Mesenchymal stem cell (in vitro differentiated cells and primary cell): Measurements from ENCODE around the gene LDLRAP1.

Source experiments
- DNase-seq: peaks from one replicate; pipeline ENCODE4 v3.0.0-alpha.2; 2013
- H2AFZ ChIP-seq: one replicate; pipeline ENCODE4 v1.6.1; 2013; ENCODE audit warnings: low read depth, mild to moderate bottlenecking, control low read depth, inconsistent platforms, low read length, moderate library complexity
- H2AK5ac ChIP-seq: 2 replicates; pipeline ENCODE4 v1.6.1; 2013; ENCODE audit warnings: low read length, moderate library complexity, mild to moderate bottlenecking, inconsistent platforms; ENCODE audit not compliant: severe bottlenecking
- H2BK120ac ChIP-seq: one replicate; pipeline ENCODE4 v1.6.1; 2013; ENCODE audit warnings: low read depth, mild to moderate bottlenecking, inconsistent platforms, low read length, moderate library complexity
- H2BK12ac ChIP-seq, 2 experiments: one replicate each; pipeline ENCODE4 v1.6.1; 2013; ENCODE audit warnings: inconsistent platforms in 2 of 2, low read length in 2 of 2, mild to moderate bottlenecking in 2 of 2, moderate library complexity in 2 of 2, control low read depth in 1 of 2
- H2BK15ac ChIP-seq: one replicate; pipeline ENCODE4 v1.6.1; 2013; ENCODE audit warnings: mild to moderate bottlenecking, low read depth, inconsistent platforms; ENCODE audit not compliant: poor library complexity, severe bottlenecking
- H2BK5ac ChIP-seq: 2 replicates; pipeline ENCODE4 v1.6.1; 2013; ENCODE audit warnings: low read depth, mild to moderate bottlenecking, low read length, control low read depth, inconsistent platforms; ENCODE audit not compliant: poor library complexity, severe bottlenecking
- H3K14ac ChIP-seq, 2 experiments: one replicate each; pipeline ENCODE4 v1.6.1; 2013; ENCODE audit warnings: inconsistent platforms in 2 of 2, low read length in 2 of 2, control low read depth in 1 of 2, mild to moderate bottlenecking in 1 of 2, moderate library complexity in 1 of 2
- H3K18ac ChIP-seq, 2 experiments: one replicate each; pipeline ENCODE4 v1.6.1; 2013; ENCODE audit warnings: inconsistent platforms in 2 of 2, low read length in 2 of 2, control low read depth in 1 of 2, low read depth in 1 of 2, mild to moderate bottlenecking in 1 of 2
- H3K23ac ChIP-seq, 2 experiments: one replicate each; pipeline ENCODE4 v1.6.1; 2013; ENCODE audit warnings: inconsistent platforms in 2 of 2, low read length in 2 of 2, mild to moderate bottlenecking in 2 of 2, moderate library complexity in 2 of 2, control low read depth in 1 of 2
- H3K27ac ChIP-seq: 2 replicates; pipeline ENCODE4 v1.5.1; 2013; ENCODE audit warnings: mild to moderate bottlenecking, moderate library complexity, low read length, control low read depth, inconsistent platforms; ENCODE audit not compliant: poor library complexity, severe bottlenecking
- H3K27me3 ChIP-seq, 2 experiments: 2 replicates each; pipeline versions ENCODE4 v1.6.1 to v1.7.0; 2013; ENCODE audit warnings: low read length in 2 of 2, mild to moderate bottlenecking in 2 of 2, moderate library complexity in 2 of 2, control low read depth in 1 of 2, inconsistent platforms in 1 of 2; ENCODE audit not compliant: control insufficient read depth in 1 of 2, insufficient read depth in 1 of 2
- H3K36me3 ChIP-seq, 2 experiments: 2 replicates each; pipeline versions ENCODE4 v1.6.1 to v1.7.0; 2013; ENCODE audit warnings: low read length in 2 of 2, control low read depth in 1 of 2, inconsistent platforms in 1 of 2, low read depth in 1 of 2, mild to moderate bottlenecking in 1 of 2; ENCODE audit not compliant: insufficient read depth in 2 of 2, control insufficient read depth in 1 of 2
- H3K4ac ChIP-seq, 2 experiments: one replicate each; pipeline ENCODE4 v1.6.1; 2013; ENCODE audit warnings: inconsistent platforms in 2 of 2, low read length in 2 of 2, mild to moderate bottlenecking in 2 of 2, moderate library complexity in 2 of 2, control low read depth in 1 of 2, low read depth in 1 of 2
- H3K4me1 ChIP-seq: 2 replicates; pipeline ENCODE4 v1.6.1; 2013; ENCODE audit warnings: low read depth, low read length, control low read depth; ENCODE audit not compliant: control insufficient read depth, insufficient read depth
- H3K4me2 ChIP-seq: 2 replicates; pipeline ENCODE4 v1.6.1; 2013; ENCODE audit warnings: low read length, mild to moderate bottlenecking, inconsistent platforms; ENCODE audit not compliant: poor library complexity, severe bottlenecking
- H3K4me3 ChIP-seq, 2 experiments: 2 replicates each; pipeline versions ENCODE4 v1.5.1 to v1.7.0; 2013; ENCODE audit warnings: low read length in 2 of 2, mild to moderate bottlenecking in 2 of 2, control low read depth in 1 of 2, low read depth in 1 of 2; ENCODE audit not compliant: insufficient read depth in 1 of 2
- H3K79me1 ChIP-seq: replicated peaks from 2 replicates; pipeline ENCODE4 v1.6.1; 2013; ENCODE audit warnings: mild to moderate bottlenecking, control low read depth, low read length, inconsistent platforms; ENCODE audit not compliant: poor library complexity, severe bottlenecking
- H3K9ac ChIP-seq: 2 replicates; pipeline ENCODE4 v1.7.0; 2013; ENCODE audit warnings: mild to moderate bottlenecking, low read length, moderate library complexity
- H3K9me3 ChIP-seq: 2 replicates; pipeline ENCODE4 v1.7.0; 2013; ENCODE audit warnings: mild to moderate bottlenecking, low read length; ENCODE audit not compliant: control insufficient read depth
- H4K8ac ChIP-seq: one replicate; pipeline ENCODE4 v1.6.1; 2013; ENCODE audit warnings: inconsistent platforms, mild to moderate bottlenecking, low read length, moderate library complexity
- H4K91ac ChIP-seq: one replicate; pipeline ENCODE4 v1.6.1; 2013; ENCODE audit warnings: mild to moderate bottlenecking, low read length, inconsistent platforms
- WGBS: methylation state at CpG from one replicate; pipeline ENCODE4 v1.1.7; 2013; ENCODE audit warnings: mixed read lengths; 5-methylcytosine and 5-hydroxymethylcytosine counted together

Gene LDLRAP1

GRCh38 chr1:25573961-25574360 is 30.6 kb downstream of the LDLRAP1 start:
- Histone ChIP-seq H4K8ac (no peak overlapping the region), H3K9me3 (no peaks in the 10 kb centered on the region), H3K27ac (no peak overlapping the region), H3K27me3 (peaks cover 9 to 21% of the 10 kb centered on the region in 2 experiments), H3K4ac (no peak overlapping the region), H3K9ac (no peak overlapping the region), H3K4me2 (no peak overlapping the region), H3K4me3 (no peak overlapping the region), H3K14ac (peak overlapping the region in 1 of 2 experiments; percentile 45), H2BK15ac (no peak overlapping the region), H3K23ac (no peak overlapping the region), H2AFZ (no peak overlapping the region), H2BK5ac (no peak overlapping the region), H2AK5ac (no peak overlapping the region), H2BK120ac (no peak overlapping the region), H3K36me3 (no peaks in the 10 kb centered on the region), H3K79me1 (no peaks in the 10 kb centered on the region), H2BK12ac (no peak overlapping the region), H3K4me1 (peaks cover 25% of the 10 kb centered on the region), H3K18ac (no peak overlapping the region), H4K91ac (no peak overlapping the region)
- WGBS = 91% methylated on average over 8 of the region's 8 CpGs
- DNase-seq = no peak

- no peak overlapping the region for H2BK5ac ChIP-seq
- H3K4me3 ChIP-seq = no peak overlapping the region
- no peak overlapping the region for H3K4me2 ChIP-seq
- H3K9ac ChIP-seq = no peak overlapping the region
- no peak overlapping the region for H3K23ac ChIP-seq
- no peak overlapping the region for H2BK120ac ChIP-seq
- H2BK15ac ChIP-seq = no peak overlapping the region
- H3K79me1 ChIP-seq = no peaks in the 10 kb centered on the region
- H3K9me3 ChIP-seq = no peaks in the 10 kb centered on the region
- no peak overlapping the region for H2AK5ac ChIP-seq
- no peak overlapping the region for H4K91ac ChIP-seq
- DNase-seq = no peak
- H3K36me3 ChIP-seq = no peaks in the 10 kb centered on the region
- no peak overlapping the region for H3K27ac ChIP-seq
- no peak overlapping the region for H2BK12ac ChIP-seq
- H4K8ac ChIP-seq = no peak overlapping the region
- no peak overlapping the region for H3K4ac ChIP-seq
- peaks cover 15% of the 10 kb centered on the region for H3K4me1 ChIP-seq
- 72% methylated on average over 2 of the region's 2 CpGs for WGBS
- no peak overlapping the region for H3K14ac ChIP-seq
- H3K18ac ChIP-seq = no peak overlapping the region
- peaks cover 14 to 28% of the 10 kb centered on the region in 2 experiments for H3K27me3 ChIP-seq
- no peak overlapping the region for H2AFZ ChIP-seq
Observed at GRCh38 chr1:25575191-25575590, 31.8 kb downstream of the LDLRAP1 start.

DNA sequence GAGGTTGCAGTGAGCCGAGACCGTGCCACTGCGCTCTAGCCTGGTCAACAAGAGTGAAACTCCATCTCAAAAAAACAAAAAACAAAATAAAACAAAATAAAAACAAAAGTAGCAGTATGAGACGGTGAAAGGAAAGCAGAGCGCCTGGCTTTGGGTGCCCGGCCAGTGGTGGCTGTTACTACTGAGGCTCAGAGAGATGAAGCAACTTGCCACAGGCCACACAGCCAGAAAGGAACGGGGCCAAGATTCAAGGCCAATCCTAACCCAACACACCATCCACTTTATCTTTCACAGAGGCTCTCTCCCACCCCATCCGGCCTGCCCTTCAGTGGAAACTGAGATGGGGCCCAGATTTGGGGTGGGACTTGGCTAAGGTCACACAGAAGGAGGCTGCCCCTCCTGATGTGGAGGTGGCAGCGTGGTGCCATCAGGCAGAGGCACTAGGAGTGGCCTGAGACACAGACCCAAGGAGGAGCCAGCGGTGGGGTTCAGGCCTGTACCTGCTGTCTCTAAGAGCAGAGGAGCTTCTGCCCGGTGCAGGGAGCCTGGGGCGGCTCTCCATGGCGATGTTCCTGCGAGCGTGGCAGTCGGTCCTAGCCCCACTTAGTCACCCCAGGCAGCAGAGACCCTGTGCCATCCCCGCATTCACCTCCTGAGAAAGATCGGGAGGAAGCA is 33.2 kb downstream of the LDLRAP1 start:
- Histone ChIP-seq H4K91ac (peak overlapping the region; percentile 25), H3K14ac (no peak overlapping the region), H2BK15ac (no peak overlapping the region), H3K18ac (no peak overlapping the region), H3K36me3 (no peaks in the 10 kb centered on the region), H4K8ac (no peak overlapping the region), H3K27ac (no peak overlapping the region), H2AK5ac (no peak overlapping the region), H3K4ac (no peak overlapping the region), H2AFZ (no peak overlapping the region), H3K4me1 (peaks cover 14% of the 10 kb centered on the region), H2BK5ac (no peak overlapping the region), H3K23ac (no peak overlapping the region), H3K4me3 (no peak overlapping the region), H2BK12ac (no peak overlapping the region), H3K79me1 (no peaks in the 10 kb centered on the region), H3K9me3 (no peaks in the 10 kb centered on the region), H3K9ac (no peak overlapping the region), H3K27me3 (peaks cover 14 to 32% of the 10 kb centered on the region in 2 experiments), H2BK120ac (no peak overlapping the region), H3K4me2 (no peak overlapping the region)
- WGBS = 92% methylated on average over 16 of the region's 18 CpGs
- no peak for DNase-seq

DNA sequence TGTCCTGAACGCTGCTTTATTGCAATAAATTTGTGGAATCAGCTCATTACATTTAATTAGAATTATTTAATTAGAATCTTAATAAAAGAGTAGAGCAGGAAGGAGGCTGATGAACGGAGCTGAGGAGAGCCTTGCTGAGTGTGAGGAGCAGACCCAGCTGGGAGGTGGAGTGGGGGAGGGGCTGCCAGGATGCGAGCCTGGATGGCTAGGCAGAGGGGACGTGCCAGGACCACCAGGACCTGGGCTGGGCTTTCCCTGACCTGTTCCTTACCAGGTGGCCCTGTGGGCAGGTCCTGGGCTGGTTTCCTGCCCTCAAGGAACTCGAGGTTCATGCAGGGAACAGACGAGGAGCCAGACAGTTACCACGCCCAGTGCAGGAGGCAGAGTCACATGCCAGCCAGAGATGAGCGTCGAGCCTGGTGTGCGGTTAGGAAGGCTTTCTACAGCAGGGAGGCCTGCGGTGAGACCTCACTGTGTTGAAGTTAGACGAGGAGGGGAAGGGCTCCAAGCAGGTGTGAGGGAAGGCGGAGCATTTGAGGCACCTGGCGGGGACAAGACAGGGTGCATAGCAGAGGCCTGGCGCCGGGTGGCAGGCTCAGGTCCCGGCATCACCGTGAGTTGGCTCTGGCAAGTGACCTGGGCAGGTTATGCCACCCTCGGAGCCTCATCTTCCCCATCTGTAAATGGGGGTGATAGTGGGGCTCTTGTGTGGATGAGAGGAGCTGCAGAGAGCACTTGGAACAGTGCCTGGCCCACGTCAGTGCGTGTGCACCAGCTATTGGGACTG is 33.9 kb downstream of the LDLRAP1 start:
- Histone ChIP-seq H4K91ac (no peak overlapping the region), H3K27ac (no peak overlapping the region), H2BK12ac (no peak overlapping the region), H3K18ac (no peak overlapping the region), H3K4me1 (peaks cover 9% of the 10 kb centered on the region), H3K4me3 (no peak overlapping the region), H3K79me1 (no peaks in the 10 kb centered on the region), H2BK5ac (no peak overlapping the region), H3K14ac (no peak overlapping the region), H2AK5ac (no peak overlapping the region), H3K23ac (no peak overlapping the region), H2AFZ (no peak overlapping the region), H3K4me2 (no peak overlapping the region), H4K8ac (no peak overlapping the region), H3K9me3 (no peaks in the 10 kb centered on the region), H2BK15ac (no peak overlapping the region), H3K4ac (no peak overlapping the region), H3K27me3 (peaks cover 14 to 32% of the 10 kb centered on the region in 2 experiments), H2BK120ac (no peak overlapping the region), H3K36me3 (no peaks in the 10 kb centered on the region), H3K9ac (no peak overlapping the region)
- WGBS = 77% methylated on average over 20 of the region's 21 CpGs
- no peak for DNase-seq
